HepG2 (cell line): Measurements from ENCODE around the gene ONECUT3. TPM values are rescaled to one million over a fixed set of nuclear protein-coding genes. Genes with fewer than 3 reads are reported as not detected.

ENCODE experiments used
- CAMTA2 ChIP-seq: sonication (generic); formaldehyde crosslinking; IDR thresholded peaks from 2 replicates; pipeline ENCODE4 v1.4.0; 2020; ENCODE audit warnings: mild to moderate bottlenecking, missing genetic modification reagents, borderline replicate concordance
- CENPT ChIP-seq: sonication (generic); formaldehyde crosslinking; IDR thresholded peaks from 2 replicates; pipeline ENCODE4 v1.8.0; 2022; ENCODE audit warnings: low read depth, mild to moderate bottlenecking, moderate library complexity, missing genetic modification reagents
- ETV5 ChIP-seq: IDR thresholded peaks from 2 replicates; pipeline ENCODE4 v1.6.1; 2018; ENCODE audit warnings: missing biosample characterization, missing genetic modification reagents, inconsistent platforms, borderline replicate concordance
- HOXA3 ChIP-seq: sonication (generic); formaldehyde crosslinking; IDR thresholded peaks from 2 replicates; pipeline ENCODE4 v1.5.0; 2020; ENCODE audit warnings: missing genetic modification reagents
- KAT7 ChIP-seq: IDR thresholded peaks from 2 replicates; pipeline ENCODE4 v1.6.1; 2018; ENCODE audit warnings: borderline replicate concordance, missing compliant biosample characterization
- KMT2A ChIP-seq: sonication (generic); formaldehyde crosslinking; IDR thresholded peaks from 2 replicates; pipeline ENCODE4 v1.4.0; 2020; ENCODE audit warnings: missing genetic modification reagents
- MYC ChIP-seq: sonication (generic); formaldehyde crosslinking; IDR thresholded peaks from 2 replicates; pipeline ENCODE4 v1.9.0; 2021; ENCODE audit warnings: missing genetic modification reagents, borderline replicate concordance
- NAIF1 ChIP-seq: sonication (generic); formaldehyde crosslinking; IDR thresholded peaks from 2 replicates; pipeline ENCODE4 v1.5.0; 2020; ENCODE audit warnings: mild to moderate bottlenecking, missing genetic modification reagents, borderline replicate concordance
- RBFOX2 ChIP-seq: fragments of 200-400 bp; formaldehyde crosslinking; IDR thresholded peaks from 2 replicates; pipeline ENCODE4 v1.6.1; 2017; ENCODE audit warnings: low read depth, mild to moderate bottlenecking, low read length
- STAG1 ChIP-seq: sonication (generic); formaldehyde crosslinking; IDR thresholded peaks from 2 replicates; pipeline ENCODE4 v1.4.0; 2020; ENCODE audit warnings: missing genetic modification reagents
- U2AF1 ChIP-seq: fragments of 200-400 bp; formaldehyde crosslinking; optimal IDR thresholded peaks from 2 replicates; pipeline ENCODE3; 2017; ENCODE audit warnings: mild to moderate bottlenecking, low read depth, low read length
- ZBTB7A ChIP-seq: sonication (generic); formaldehyde crosslinking; IDR thresholded peaks from 2 replicates; pipeline ENCODE4 v1.8.0; 2022; ENCODE audit warnings: mild to moderate bottlenecking, missing genetic modification reagents
- ZNF264 ChIP-seq: sonication (generic); formaldehyde crosslinking; IDR thresholded peaks from 2 replicates; pipeline ENCODE4 v1.4.0; 2020; ENCODE audit warnings: missing genetic modification reagents
- ZNF816 ChIP-seq: sonication (generic); formaldehyde crosslinking; IDR thresholded peaks from 2 replicates; pipeline ENCODE4 v1.8.0; 2022; ENCODE audit warnings: missing genetic modification reagents, mild to moderate bottlenecking, borderline replicate concordance
- ZSCAN21 ChIP-seq: sonication (generic); formaldehyde crosslinking; IDR thresholded peaks from 2 replicates; pipeline ENCODE4 v1.8.0; 2022; ENCODE audit warnings: mild to moderate bottlenecking, missing genetic modification reagents, moderate library complexity, borderline replicate concordance
- polyA plus RNA-seq, 8 experiments: library from polyadenylated mRNA; depleted of rRNA in 3 of 8; stranded (reverse) in 7 of 8; unstranded in 1 of 8; fragments of >200 nt; fragmentation: Illumina TruSeq in 4 of 8; extraction: Trizol in 4 of 8; gene quantifications; 2 replicates each; pipeline versions ENCODE4 v1.2.1 to v1.2.3, GENCODE V29; 2011 to 2016; ENCODE audit warnings: low read depth in 4 of 8, missing spikeins in 1 of 8, mixed read lengths in 1 of 8; ENCODE audit not compliant: insufficient read depth in 1 of 8
- total RNA-seq, 5 experiments: library from RNA; depleted of rRNA; stranded (reverse); fragments of >200 nt; fragmentation: Illumina TruSeq; extraction: Trizol; gene quantifications; 2 replicates each; pipeline ENCODE4 v1.2.3, GENCODE V29; 2016; ENCODE audit warnings: low read depth in 1 of 5
- TF ChIP-seq, protein P1 (sequence below): sonication (generic); formaldehyde crosslinking; IDR thresholded peaks from 2 replicates; pipeline ENCODE4 v1.4.0; 2020; ENCODE audit warnings: mild to moderate bottlenecking, low read depth, missing genetic modification reagents
- TF ChIP-seq, protein P2 (sequence below): sonication (generic); formaldehyde crosslinking; IDR thresholded peaks from 2 replicates; pipeline ENCODE4 v1.8.0; 2022; ENCODE audit warnings: missing genetic modification reagents, low read depth, mild to moderate bottlenecking, borderline replicate concordance
- TF ChIP-seq, protein P3 (sequence below): sonication (generic); formaldehyde crosslinking; IDR thresholded peaks from 2 replicates; pipeline ENCODE4 v1.8.1; 2023; ENCODE audit warnings: mild to moderate bottlenecking, missing genetic modification reagents
- TF ChIP-seq, protein P4 (sequence below): sonication (generic); formaldehyde crosslinking; IDR thresholded peaks from 2 replicates; pipeline ENCODE4 v1.5.1; 2020; ENCODE audit warnings: mild to moderate bottlenecking, missing genetic modification reagents
- TF ChIP-seq, protein P5 (sequence below): IDR thresholded peaks from 2 replicates; pipeline ENCODE4 v1.6.1; 2016; ENCODE audit warnings: missing compliant biosample characterization, missing genetic modification reagents, borderline replicate concordance

Gene ONECUT3
- total and polyA plus RNA-seq, 2 of the 13 experiments (the other 11 are each of a cell fraction or from before 2014, with no cell fraction given) = under 0.01 TPM; not detected in 1

DNA sequence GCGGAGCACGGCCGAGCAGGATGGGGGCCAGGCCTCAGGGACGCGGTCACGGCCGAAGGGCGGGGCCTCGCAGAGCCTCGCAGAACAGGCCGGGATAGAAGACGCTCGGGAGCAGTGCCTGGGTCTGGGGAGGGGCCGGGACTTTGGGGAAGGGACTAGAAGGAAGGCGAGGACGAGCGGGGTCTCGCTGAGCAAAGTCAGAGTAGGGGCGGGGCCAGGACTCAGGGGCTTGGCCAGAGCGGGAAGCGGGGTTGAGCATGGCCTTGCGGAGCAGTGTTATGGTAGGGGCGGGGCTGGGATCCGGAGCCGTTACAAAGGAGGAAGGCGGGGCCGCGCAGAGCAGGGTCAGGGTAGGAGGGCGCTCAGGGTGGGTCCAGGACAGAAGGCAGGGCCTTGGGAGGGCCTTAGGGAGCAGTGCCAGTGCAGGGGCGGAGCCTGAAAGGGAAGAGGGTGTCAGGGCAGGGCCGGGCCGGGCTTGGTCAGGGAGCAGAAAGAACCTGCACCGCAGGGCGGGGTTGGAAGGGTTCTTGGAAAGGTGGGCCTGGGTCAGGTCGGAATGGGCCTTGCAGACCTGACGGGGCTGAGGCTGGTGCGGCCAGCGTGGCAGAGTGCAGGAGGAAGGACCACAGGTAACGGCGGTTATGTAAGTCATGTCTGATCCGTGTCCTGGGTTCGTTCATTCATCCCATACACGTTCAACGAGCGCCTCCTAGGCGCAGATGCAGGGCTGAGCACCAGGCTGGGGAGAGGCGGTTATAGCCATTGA is 59.3 kb downstream of the ONECUT3 start (continued):
- TF ChIP-seq, protein P1, sequence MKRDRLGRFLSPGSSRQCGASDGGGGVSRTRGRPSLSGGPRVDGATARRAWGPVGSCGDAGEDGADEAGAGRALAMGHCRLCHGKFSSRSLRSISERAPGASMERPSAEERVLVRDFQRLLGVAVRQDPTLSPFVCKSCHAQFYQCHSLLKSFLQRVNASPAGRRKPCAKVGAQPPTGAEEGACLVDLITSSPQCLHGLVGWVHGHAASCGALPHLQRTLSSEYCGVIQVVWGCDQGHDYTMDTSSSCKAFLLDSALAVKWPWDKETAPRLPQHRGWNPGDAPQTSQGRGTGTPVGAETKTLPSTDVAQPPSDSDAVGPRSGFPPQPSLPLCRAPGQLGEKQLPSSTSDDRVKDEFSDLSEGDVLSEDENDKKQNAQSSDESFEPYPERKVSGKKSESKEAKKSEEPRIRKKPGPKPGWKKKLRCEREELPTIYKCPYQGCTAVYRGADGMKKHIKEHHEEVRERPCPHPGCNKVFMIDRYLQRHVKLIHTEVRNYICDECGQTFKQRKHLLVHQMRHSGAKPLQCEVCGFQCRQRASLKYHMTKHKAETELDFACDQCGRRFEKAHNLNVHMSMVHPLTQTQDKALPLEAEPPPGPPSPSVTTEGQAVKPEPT = no peak
- TF ChIP-seq CAMTA2 = peak; percentile 73; the same call in 1 of the 2 replicates
- 0 out of 2 replicates have a peak, but pooled peaks have one; percentile 37 for TF ChIP-seq ETV5 (CRISPR knock-in tag)
- TF ChIP-seq, protein P2, sequence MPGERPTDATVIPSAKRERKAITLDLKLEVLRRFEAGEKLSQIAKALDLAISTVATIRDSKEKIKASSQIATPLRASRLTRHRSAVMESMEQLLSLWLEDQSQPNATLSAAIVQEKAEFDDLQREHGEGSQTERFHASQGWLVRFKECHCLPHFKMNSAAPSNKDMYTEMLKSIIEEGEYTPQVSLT (CRISPR knock-in tag) = no peak
- TF ChIP-seq ZNF816 (CRISPR knock-in tag) = peak; percentile 49; the same call in 1 of the 2 replicates
- no peak for TF ChIP-seq U2AF1
- TF ChIP-seq, protein P3, sequence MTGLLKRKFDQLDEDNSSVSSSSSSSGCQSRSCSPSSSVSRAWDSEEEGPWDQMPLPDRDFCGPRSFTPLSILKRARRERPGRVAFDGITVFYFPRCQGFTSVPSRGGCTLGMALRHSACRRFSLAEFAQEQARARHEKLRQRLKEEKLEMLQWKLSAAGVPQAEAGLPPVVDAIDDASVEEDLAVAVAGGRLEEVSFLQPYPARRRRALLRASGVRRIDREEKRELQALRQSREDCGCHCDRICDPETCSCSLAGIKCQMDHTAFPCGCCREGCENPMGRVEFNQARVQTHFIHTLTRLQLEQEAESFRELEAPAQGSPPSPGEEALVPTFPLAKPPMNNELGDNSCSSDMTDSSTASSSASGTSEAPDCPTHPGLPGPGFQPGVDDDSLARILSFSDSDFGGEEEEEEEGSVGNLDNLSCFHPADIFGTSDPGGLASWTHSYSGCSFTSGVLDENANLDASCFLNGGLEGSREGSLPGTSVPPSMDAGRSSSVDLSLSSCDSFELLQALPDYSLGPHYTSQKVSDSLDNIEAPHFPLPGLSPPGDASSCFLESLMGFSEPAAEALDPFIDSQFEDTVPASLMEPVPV (CRISPR knock-in tag) = peak; percentile 16; the same call in 1 of the 2 replicates
- TF ChIP-seq ZSCAN21 = peak; percentile 56; the same call in 1 of the 2 replicates
- peak; percentile 50; the same call in 1 of the 2 replicates for TF ChIP-seq CENPT
- TF ChIP-seq, protein P4, sequence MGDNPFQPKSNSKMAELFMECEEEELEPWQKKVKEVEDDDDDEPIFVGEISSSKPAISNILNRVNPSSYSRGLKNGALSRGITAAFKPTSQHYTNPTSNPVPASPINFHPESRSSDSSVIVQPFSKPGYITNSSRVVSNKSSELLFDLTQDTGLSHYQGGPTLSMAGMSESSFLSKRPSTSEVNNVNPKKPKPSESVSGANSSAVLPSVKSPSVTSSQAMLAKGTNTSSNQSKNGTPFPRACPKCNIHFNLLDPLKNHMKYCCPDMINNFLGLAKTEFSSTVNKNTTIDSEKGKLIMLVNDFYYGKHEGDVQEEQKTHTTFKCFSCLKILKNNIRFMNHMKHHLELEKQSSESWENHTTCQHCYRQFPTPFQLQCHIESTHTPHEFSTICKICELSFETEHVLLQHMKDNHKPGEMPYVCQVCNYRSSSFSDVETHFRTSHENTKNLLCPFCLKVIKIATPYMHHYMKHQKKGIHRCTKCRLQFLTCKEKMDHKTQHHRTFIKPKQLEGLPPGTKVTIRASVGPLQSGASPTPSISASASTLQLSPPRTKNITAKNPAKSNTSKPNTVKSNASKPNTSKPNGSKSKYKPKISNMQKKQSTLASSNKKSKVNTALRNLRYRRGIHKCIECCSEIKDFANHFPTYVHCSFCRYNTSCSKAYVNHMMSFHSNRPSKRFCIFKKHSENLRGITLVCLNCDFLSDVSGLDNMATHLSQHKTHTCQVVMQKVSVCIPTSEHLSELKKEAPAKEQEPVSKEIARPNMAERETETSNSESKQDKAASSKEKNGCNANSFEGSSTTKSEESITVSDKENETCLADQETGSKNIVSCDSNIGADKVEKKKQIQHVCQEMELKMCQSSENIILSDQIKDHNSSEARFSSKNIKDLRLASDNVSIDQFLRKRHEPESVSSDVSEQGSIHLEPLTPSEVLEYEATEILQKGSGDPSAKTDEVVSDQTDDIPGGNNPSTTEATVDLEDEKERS = peak; percentile 20; the same call in 1 of the 2 replicates
- TF ChIP-seq STAG1 (CRISPR knock-in tag) = peak; percentile 81
- TF ChIP-seq ZNF264 = 0 out of 2 replicates have a peak, but pooled peaks have one; percentile 17
- TF ChIP-seq, protein P5, sequence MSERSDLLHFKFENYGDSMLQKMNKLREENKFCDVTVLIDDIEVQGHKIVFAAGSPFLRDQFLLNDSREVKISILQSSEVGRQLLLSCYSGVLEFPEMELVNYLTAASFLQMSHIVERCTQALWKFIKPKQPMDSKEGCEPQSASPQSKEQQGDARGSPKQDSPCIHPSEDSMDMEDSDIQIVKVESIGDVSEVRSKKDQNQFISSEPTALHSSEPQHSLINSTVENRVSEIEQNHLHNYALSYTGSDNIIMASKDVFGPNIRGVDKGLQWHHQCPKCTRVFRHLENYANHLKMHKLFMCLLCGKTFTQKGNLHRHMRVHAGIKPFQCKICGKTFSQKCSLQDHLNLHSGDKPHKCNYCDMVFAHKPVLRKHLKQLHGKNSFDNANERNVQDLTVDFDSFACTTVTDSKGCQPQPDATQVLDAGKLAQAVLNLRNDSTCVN (CRISPR knock-in tag) = peak; percentile 66; the same call in 1 of the 2 replicates
- TF ChIP-seq HOXA3 (CRISPR knock-in tag) = peak; percentile 34; the same call in 1 of the 2 replicates
- no peak for TF ChIP-seq NAIF1 (CRISPR knock-in tag)
- TF ChIP-seq KMT2A (CRISPR knock-in tag) = peak; percentile 63; the same call in 1 of the 2 replicates
- peak; percentile 70 for TF ChIP-seq RBFOX2
- peak; percentile 27; the same call in 1 of the 2 replicates for TF ChIP-seq MYC (CRISPR knock-in tag)
- TF ChIP-seq KAT7 = peak; percentile 56; the same call in 1 of the 2 replicates
- peak; percentile 43; the same call in 1 of the 2 replicates for TF ChIP-seq ZBTB7A
